Kidney (tissue), 14 donors: ENCODE measurements around the gene FBLN5. TPM values are rescaled to one million over a fixed set of nuclear protein-coding genes. Genes with fewer than 3 reads are reported as not detected.

Experiments used
- DNase-seq, 5 donors: peaks; one replicate each; pipeline ENCODE4 v3.0.0-alpha.2; 2013 to 2020
- FAIRE-seq: peaks from 2 replicates; lab custom pipeline; 2012; peaks lifted over from hg19 to GRCh38; lab: Jason Lieb, UNC
- H3K27ac ChIP-seq, 2 donors: one replicate each; pipeline ENCODE4 v1.7.0; 2013; ENCODE audit warnings: low read depth in 2 of 2, low read length in 2 of 2, inconsistent platforms in 1 of 2
- H3K27me3 ChIP-seq: one replicate; pipeline ENCODE4 v1.7.1; 2013; ENCODE audit warnings: low read length, inconsistent platforms; ENCODE audit not compliant: control insufficient read depth, insufficient read depth
- H3K36me3 ChIP-seq, 3 donors: one replicate each; pipeline versions ENCODE4 v1.7.0 to v1.7.1; 2013; ENCODE audit warnings: low read length in 3 of 3, control low read depth in 1 of 3, inconsistent platforms in 1 of 3; ENCODE audit not compliant: insufficient read depth in 3 of 3, control insufficient read depth in 2 of 3
- H3K4me1 ChIP-seq, 3 donors: one replicate each; pipeline versions ENCODE4 v1.7.0 to v1.7.1; 2013; ENCODE audit warnings: low read length in 3 of 3, inconsistent platforms in 1 of 3, low read depth in 1 of 3; ENCODE audit not compliant: control insufficient read depth in 2 of 3, insufficient read depth in 2 of 3
- H3K4me3 ChIP-seq, 3 donors: one replicate each; pipeline versions ENCODE4 v1.7.0 to v1.8.1; 2013; ENCODE audit warnings: low read length in 3 of 3, control low read depth in 1 of 3, inconsistent platforms in 1 of 3
- H3K9ac ChIP-seq, 3 donors: one replicate each; pipeline versions ENCODE4 v1.7.0 to v1.7.1; 2013; ENCODE audit warnings: low read length in 3 of 3, control low read depth in 1 of 3, inconsistent platforms in 1 of 3
- H3K9me3 ChIP-seq, 3 donors: one replicate each; pipeline versions ENCODE4 v1.7.0 to v1.7.1; 2013; ENCODE audit warnings: low read length in 3 of 3, control low read depth in 1 of 3, inconsistent platforms in 1 of 3; ENCODE audit not compliant: control insufficient read depth in 2 of 3, insufficient read depth in 1 of 3
- CTCF ChIP-seq: IDR thresholded peaks from 3 replicates; pipeline ENCODE4 v1.5.1; 2012; ENCODE audit warnings: mild to moderate bottlenecking, moderate library complexity, borderline replicate concordance; ENCODE audit not compliant: insufficient read depth; ENCODE audit errors: extremely low read depth
- intact Hi-C: fragments of 100-400 bp; cut with DNase I; formaldehyde crosslinking; loops from one replicate; pipeline ENCODE4 v1.11.1; 2022
- polyA plus RNA-seq: library from polyadenylated mRNA; stranded (reverse); fragments of 350-450 nt; fragmentation: Illumina TruSeq; extraction: RNeasy Lipid Tissue Mini Kit (QIAGEN cat#74804); gene quantifications from one replicate; pipeline ENCODE4 v1.2.3, GENCODE V29; 2014; ENCODE audit warnings: low read depth, low replicate concordance; ENCODE audit not compliant: insufficient read depth
- total RNA-seq: library from RNA; stranded (reverse); fragmentation: NEBNext Ultra II Directional; extraction: Animal tissue kit (Norgen Biotek cat#: 25700); gene quantifications from one replicate; pipeline ENCODE4 v1.2.1, GENCODE V29; 2021
- donor health status: control.
- donor health status: control.
- donor health status: control.
- donor health status: control.
- donor health status: control.
- donor health status: DM: yes; HTN: yes; CAD: no.
- donor health status: Normal renal cell carcinoma (clear cell type).

Gene FBLN5
- total and polyA plus RNA-seq, 2 donors from 2014 or later, result 75.2 to 99.0 TPM

- no peak for FAIRE-seq
Measured at GRCh38 chr14:91884664-91885063, 62.8 kb downstream of the FBLN5 start.

GRCh38 chr14:91883753-91884152 lies 63.7 kb downstream of the FBLN5 start:
- Histone ChIP-seq H3K36me3 (peaks cover 0 to 11% (median 0%) of the 10 kb centered on the region in 3 donors), H3K27ac (no peak overlapping the region)
- intact Hi-C loops, result no loop called here

More at GRCh38 chr14:91884664-91885063, 62.8 kb downstream of the FBLN5 start:
- Histone ChIP-seq H3K36me3 (peaks cover 0 to 11% (median 0%) of the 10 kb centered on the region in 3 donors), H3K9me3 (no peaks in the 10 kb centered on the region), H3K27ac (peak overlapping the region in 1 of 2 donors; percentile 5), H3K4me1 (peaks cover 0 to 8% (median 5%) of the 10 kb centered on the region in 3 donors), H3K27me3 (no peaks in the 10 kb centered on the region), H3K4me3 (no peak overlapping the region), H3K9ac (no peak overlapping the region)
- intact Hi-C loops, result no loop called here
- no peak for TF ChIP-seq CTCF
- DNase-seq, result peak in 3 of 5 donors; percentile 19 to 39 (median 32)

GRCh38 chr14:91882776-91883175 lies 64.7 kb downstream of the FBLN5 start:
- Histone ChIP-seq H3K27me3 (no peaks in the 10 kb centered on the region), H3K36me3 (peaks cover 0 to 11% (median 0%) of the 10 kb centered on the region in 3 donors), H3K4me1 (peaks cover 0 to 7% (median 0%) of the 10 kb centered on the region in 3 donors), H3K9me3 (no peaks in the 10 kb centered on the region), H3K27ac (no peak overlapping the region), H3K4me3 (no peak overlapping the region), H3K9ac (no peak overlapping the region)
- FAIRE-seq, result no peak
- no peak for DNase-seq
- TF ChIP-seq CTCF, result no peak
- intact Hi-C loops, result no loop called here

More at GRCh38 chr14:91883753-91884152, 63.7 kb downstream of the FBLN5 start:
- no peak for TF ChIP-seq CTCF
- DNase-seq (peak in 3 of 5 donors; percentile 17 to 87 (median 65)), FAIRE-seq (no peak)
- H3K4me3 ChIP-seq, result no peak overlapping the region
- no peaks in the 10 kb centered on the region for H3K9me3 ChIP-seq
- peaks cover 0 to 7% (median 0%) of the 10 kb centered on the region in 3 donors for H3K4me1 ChIP-seq
- H3K27me3 ChIP-seq, result no peaks in the 10 kb centered on the region
- H3K9ac ChIP-seq, result no peak overlapping the region
